ENCODE data around the gene MRGPRD.

DNA sequence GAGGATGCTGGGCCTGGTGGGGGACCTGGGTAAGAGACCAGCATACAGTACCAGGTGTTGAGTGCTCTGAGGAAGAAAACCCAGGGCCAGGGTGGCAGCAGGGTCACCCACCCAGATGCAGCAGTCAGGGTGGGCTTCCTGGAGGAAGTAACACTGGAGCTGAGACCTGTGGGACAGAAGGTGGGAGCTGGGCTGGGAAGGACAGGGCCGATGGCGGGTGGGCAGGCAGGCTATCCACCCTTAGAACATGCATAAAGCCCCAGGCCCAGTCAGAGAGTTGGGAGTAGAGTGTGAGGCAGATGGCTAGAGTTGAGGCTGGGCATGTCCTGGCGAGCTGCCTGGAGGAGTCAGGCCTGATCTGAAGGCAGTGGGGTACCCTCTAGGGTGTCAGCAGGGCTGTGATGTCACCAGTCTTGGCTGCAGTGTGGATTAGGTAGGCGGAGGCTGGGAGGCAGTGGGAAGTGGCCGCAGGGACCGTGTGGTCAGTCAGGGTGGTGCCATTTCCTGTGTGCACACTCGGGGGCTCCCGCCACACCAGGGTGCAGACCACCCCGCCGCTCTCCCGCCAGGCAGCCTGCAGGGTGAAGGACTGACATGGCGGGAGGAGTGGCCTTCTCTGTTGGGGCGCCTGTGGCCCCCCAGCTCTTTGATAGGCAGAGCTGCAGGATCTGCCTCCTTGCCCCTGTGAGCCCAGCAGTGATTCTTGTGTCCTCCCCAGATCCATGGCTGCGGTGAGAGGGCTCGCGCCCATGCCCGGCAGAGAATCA, 41.8 kb downstream of the MRGPRD start:
- TF ChIP-seq CTCF (IDR thresholded peaks at IDR 0.05; ENCODE audit: insufficient read depth, low read depth, low read length) (no peak), EZH2 (IDR thresholded peaks at IDR 0.05; ENCODE audit: insufficient read depth, low read length) (no peak)
